DMS153 (cell line): ENCODE data around the gene CORO2B.
A peak's percentile ranks its signal among the peaks of the same experiment; 100 is the strongest.
"Not testable (repeated sequence)": the region's sequence is repeated elsewhere in the genome, so short reads cannot be mapped to it uniquely, and the experiment has no call there.

Experiments
- DNase-seq: peaks from one replicate; lab custom pipeline; 2025; lab: John Stamatoyannopoulos, UW

Gene CORO2B

GRCh38 chr15:68647361-68647760, 68.6 kb downstream of the CORO2B start:
- not testable (repeated sequence) for DNase-seq

GRCh38 chr15:68650901-68651709, 72.3 kb downstream of the CORO2B start:
- DNase-seq = no peak

GRCh38 chr15:68651916-68652525, 73.2 kb downstream of the CORO2B start:
- DNase-seq = no peak

GRCh38 chr15:68653031-68653635, 74.3 kb downstream of the CORO2B start:
- no peak for DNase-seq

GRCh38 chr15:68653801-68654200, 75.0 kb downstream of the CORO2B start:
- DNase-seq = no peak

- no peak for DNase-seq
Measured at GRCh38 chr15:68654786-68655560, 76.2 kb downstream of the CORO2B start.

- DNase-seq = no peak
Measured at GRCh38 chr15:68655686-68656437, 77.1 kb downstream of the CORO2B start.

GRCh38 chr15:68656438-68656739, 77.6 kb downstream of the CORO2B start:
- DNase-seq = no peak

GRCh38 chr15:68658151-68658550, 79.4 kb downstream of the CORO2B start:
- DNase-seq = no peak

- DNase-seq = no peak
Measured at GRCh38 chr15:68658641-68659358, 80.0 kb downstream of the CORO2B start.

GRCh38 chr15:68663526-68663925, 84.7 kb downstream of the CORO2B start:
- no peak for DNase-seq

- peak; percentile 43 for DNase-seq
Measured at GRCh38 chr15:68666120-68666811, 87.5 kb downstream of the CORO2B start.

GRCh38 chr15:68666812-68667450, 88.1 kb downstream of the CORO2B start:
- DNase-seq = no peak

GRCh38 chr15:68667800-68668625, 89.2 kb downstream of the CORO2B start:
- no peak for DNase-seq

- no peak for DNase-seq
Measured at GRCh38 chr15:68668926-68669600, 90.3 kb downstream of the CORO2B start.

GRCh38 chr15:68672251-68672650, 93.5 kb downstream of the CORO2B start:
- no peak for DNase-seq

GRCh38 chr15:68672781-68673205, 94.0 kb downstream of the CORO2B start:
- peak; percentile 4 for DNase-seq

GRCh38 chr15:68674975-68675374, 96.2 kb downstream of the CORO2B start:
- no peak for DNase-seq
